Naive thymus-derived CD8-positive, alpha-beta T cell (primary cell): ENCODE results near the gene ALDH16A1. TPM values are rescaled to one million over a fixed set of nuclear protein-coding genes. Genes with fewer than 3 reads are reported as not detected.
"Not testable (repeated sequence)": the region's sequence is repeated elsewhere in the genome, so short reads cannot be mapped to it uniquely, and the experiment has no call there.

Experiments
- ATAC-seq, 2 donors: fragments of 150-1000 bp; cut with Tn5 transposase in 1 of 2; sonication (Bioruptor Pico), chemical (Tn5 transposase) in 1 of 2; 1 replicate in 1 of 2; 2 replicates in 1 of 2; pipeline ENCODE4 v1.10.0; 2021; ENCODE audit warnings: mild to moderate bottlenecking in 2 of 2, moderate library complexity in 2 of 2
- POLR2A ChIA-PET: fragments of 350-600 bp; sonication (Branson Sonifier 250); formaldehyde crosslinking; loops from one replicate; lab custom pipeline; 2021; ENCODE audit warnings: antibody characterized with exemption; lab: Charles Lee
- DNase-seq, 10 donors: peaks; one replicate each; pipeline versions ENCODE4 v3.0.0 to v3.0.0-alpha.2; 2020 to 2022
- H3K27ac Mint-ChIP-seq, 10 donors: one replicate each; pipeline ENCODE4 v1.8.0; 2020 to 2022; ENCODE audit warnings: mild to moderate bottlenecking in 10 of 10, mixed read lengths in 10 of 10, moderate library complexity in 4 of 10, inconsistent platforms in 1 of 10
- H3K27me3 Mint-ChIP-seq, 5 donors: one replicate each; pipeline ENCODE4 v1.8.0; 2021 to 2022; ENCODE audit warnings: mixed read lengths in 5 of 5
- H3K36me3 Mint-ChIP-seq, 3 donors: one replicate each; pipeline ENCODE4 v1.8.0; 2020 to 2022; ENCODE audit warnings: mixed read lengths in 3 of 3, mild to moderate bottlenecking in 2 of 3, inconsistent platforms in 1 of 3
- H3K4me1 Mint-ChIP-seq, 4 donors: one replicate each; pipeline ENCODE4 v1.8.0; 2021 to 2022; ENCODE audit warnings: mixed read lengths in 4 of 4
- H3K4me3 Mint-ChIP-seq, 10 donors: one replicate each; pipeline ENCODE4 v1.8.0; 2020 to 2022; ENCODE audit warnings: mild to moderate bottlenecking in 10 of 10, mixed read lengths in 10 of 10, moderate library complexity in 6 of 10, inconsistent platforms in 1 of 10
- H3K9me3 Mint-ChIP-seq, 9 donors: one replicate each; pipeline ENCODE4 v1.8.0; 2020 to 2022; ENCODE audit warnings: mixed read lengths in 9 of 9, mild to moderate bottlenecking in 3 of 9, inconsistent platforms in 1 of 9, moderate library complexity in 1 of 9
- polyA plus RNA-seq, 3 donors: library from polyadenylated mRNA; unstranded; fragments of 300-500 nt; fragmentation: Illumina TruSeq; gene quantifications; one replicate each; pipeline ENCODE4 v1.2.3, GENCODE V29; 2021
- total RNA-seq, 8 experiments: library from RNA in 2 of 8; stranded (reverse) in 2 of 8; gene quantifications; one replicate each; pipeline ENCODE4 v1.2.3 and lab custom pipeline; 2021 to 2026

Gene ALDH16A1
- total and polyA plus RNA-seq, 5 experiments from 2014 or later, result 28.3 to 44.4 (median 38.0) TPM

GRCh38 chr19:49468746-49469447, 15.9 kb downstream of the ALDH16A1 start:
- POLR2A ChIA-PET, result interaction anchor here (1.0 to 11.3 kb wide), 14 partner anchors 9 to 208 kb away, joined by 3 to 321 read pairs (median 8); partner anchors contain the start of genes ALDH16A1, PIH1D1, PRMT1 and RPL13A
- Mint-ChIP-seq H3K27ac (peak overlapping the region; percentile 98 to 100 (median 100)), H3K4me3 (peak overlapping the region; percentile 52 to 98 (median 84)), H3K36me3 (peaks cover 0 to 17% (median 3%) of the 10 kb centered on the region in 3 donors), H3K27me3 (no peaks in the 10 kb centered on the region), H3K4me1 (peaks cover 14 to 59% (median 48%) of the 10 kb centered on the region in 4 donors), H3K9me3 (no peaks in the 10 kb centered on the region)
- DNase-seq (peak; percentile 58 to 98 (median 92)), ATAC-seq (peak; percentile 74 to 83)

GRCh38 chr19:49469828-49470614, 17.0 kb downstream of the ALDH16A1 start:
- Mint-ChIP-seq H3K4me1 (peaks cover 16 to 61% (median 54%) of the 10 kb centered on the region in 4 donors), H3K4me3 (peak overlapping the region; percentile 39 to 76 (median 66)), H3K27ac (peak overlapping the region; percentile 93 to 100 (median 100)), H3K9me3 (no peaks in the 10 kb centered on the region), H3K27me3 (no peaks in the 10 kb centered on the region), H3K36me3 (peaks cover 0 to 15% (median 3%) of the 10 kb centered on the region in 3 donors)
- ATAC-seq, result peak; percentile 41 to 43
- DNase-seq, result peak; percentile 59 to 87 (median 79)
- POLR2A ChIA-PET, result interaction anchor here (0.6 to 11.3 kb wide), 24 partner anchors 9 to 246 kb away, joined by 3 to 321 read pairs (median 6); partner anchors contain the start of genes ALDH16A1, PIH1D1, PRMT1 and PRR12

- POLR2A ChIA-PET, result interaction anchor here (0.6 to 11.3 kb wide), 22 partner anchors 8 to 600 kb away, joined by 3 to 321 read pairs (median 6); partner anchors contain the start of genes ALDH16A1, PIH1D1, PRMT1 and PRR12
- H3K9me3 Mint-ChIP-seq, result no peaks in the 10 kb centered on the region
- peak in 1 of 2 donors; percentile 4 for ATAC-seq
- H3K27ac Mint-ChIP-seq, result peak overlapping the region; percentile 93 to 100 (median 100)
- DNase-seq, result peak in 1 of 10 donors; percentile 33
- H3K4me3 Mint-ChIP-seq, result peak overlapping the region; percentile 39 to 76 (median 66)
- no peaks in the 10 kb centered on the region for H3K27me3 Mint-ChIP-seq
- peaks cover 19 to 67% (median 57%) of the 10 kb centered on the region in 4 donors for H3K4me1 Mint-ChIP-seq
- peaks cover under 1 to 16% (median 3%) of the 10 kb centered on the region in 3 donors for H3K36me3 Mint-ChIP-seq
Measured at GRCh38 chr19:49470615-49470978, 17.6 kb downstream of the ALDH16A1 start.

- Mint-ChIP-seq H3K4me1 (peaks cover 29 to 78% (median 68%) of the 10 kb centered on the region in 4 donors), H3K27me3 (no peaks in the 10 kb centered on the region), H3K27ac (peak overlapping the region; percentile 92 to 100 (median 98)), H3K4me3 (peak overlapping the region; percentile 93 to 99 (median 96)), H3K9me3 (no peaks in the 10 kb centered on the region), H3K36me3 (peaks cover 10 to 33% (median 11%) of the 10 kb centered on the region in 3 donors)
- no peak for ATAC-seq
- POLR2A ChIA-PET, result interaction anchor here (0.6 to 11.3 kb wide), 13 partner anchors 12 to 139 kb away, joined by 3 to 321 read pairs (median 5); partner anchors contain the start of genes ALDH16A1, PIH1D1 and RPL13A
- no peak for DNase-seq
Measured at GRCh38 chr19:49472936-49473335, 19.9 kb downstream of the ALDH16A1 start.

GRCh38 chr19:49473501-49473867, 20.5 kb downstream of the ALDH16A1 start:
- not testable (repeated sequence) for H3K9me3 Mint-ChIP-seq, H3K27me3 Mint-ChIP-seq, DNase-seq, ATAC-seq
- Mint-ChIP-seq H3K4me3 (peak overlapping the region; percentile 93 to 99 (median 96)), H3K27ac (peak overlapping the region; percentile 92 to 100 (median 98)), H3K4me1 (peaks cover 29 to 74% (median 66%) of the 10 kb centered on the region in 4 donors), H3K36me3 (peaks cover 10 to 36% (median 11%) of the 10 kb centered on the region in 3 donors)
- POLR2A ChIA-PET, result interaction anchor here (0.6 to 11.3 kb wide), 19 partner anchors 13 to 206 kb away, joined by 3 to 321 read pairs (median 4); partner anchors contain the start of genes ALDH16A1, PIH1D1 and RPL13A

GRCh38 chr19:49473868-49474541, 21.0 kb downstream of the ALDH16A1 start, which contains the start of gene FLT3LG:
Gene FLT3LG, plus strand, starts transcription at chr19:49474215. Its CDS starts 425 bp downstream, at chr19:49474640.
- peaks cover 28 to 72% (median 65%) of the 10 kb centered on the region in 4 donors for H3K4me1 Mint-ChIP-seq
- H3K27ac Mint-ChIP-seq, result peak within 1 kb of the TSS; percentile 92 to 100 (median 98)
- peak within 1 kb of the TSS; percentile 93 to 99 (median 96) for H3K4me3 Mint-ChIP-seq
- no peaks in the 10 kb centered on the region for H3K9me3 Mint-ChIP-seq
- ATAC-seq (peak; percentile 46 to 62), DNase-seq (peak; percentile 87 to 98 (median 94))
- H3K36me3 Mint-ChIP-seq, result peaks cover 8 to 37% (median 10%) of the 10 kb centered on the region in 3 donors
- POLR2A ChIA-PET, result interaction anchor here (0.6 to 11.3 kb wide), 19 partner anchors 13 to 205 kb away, joined by 3 to 321 read pairs (median 4); partner anchors contain the start of genes ALDH16A1, PIH1D1 and RPL13A
- no peaks in the 10 kb centered on the region for H3K27me3 Mint-ChIP-seq

- peak overlapping the region; percentile 92 to 100 (median 98) for H3K27ac Mint-ChIP-seq
- POLR2A ChIA-PET, result interaction anchor here (1.0 to 11.3 kb wide), 8 partner anchors 13 to 338 kb away, joined by 3 to 321 read pairs (median 6); partner anchors contain the start of genes ALDH16A1, FUZ, PIH1D1 and RPL13A
- H3K9me3 Mint-ChIP-seq, result no peaks in the 10 kb centered on the region
- no peaks in the 10 kb centered on the region for H3K27me3 Mint-ChIP-seq
- H3K4me1 Mint-ChIP-seq, result peaks cover 28 to 72% (median 62%) of the 10 kb centered on the region in 4 donors
- DNase-seq, result no peak
- H3K36me3 Mint-ChIP-seq, result peaks cover 9 to 42% (median 10%) of the 10 kb centered on the region in 3 donors
- H3K4me3 Mint-ChIP-seq, result peak overlapping the region; percentile 93 to 99 (median 96)
- peak in 1 of 2 donors; percentile 6 for ATAC-seq
Measured at GRCh38 chr19:49474542-49474924, 21.5 kb downstream of the ALDH16A1 start.

- Mint-ChIP-seq H3K27me3 (no peaks in the 10 kb centered on the region), H3K27ac (peak overlapping the region; percentile 92 to 100 (median 98)), H3K4me3 (peak overlapping the region; percentile 93 to 99 (median 96)), H3K36me3 (peaks cover 10 to 49% (median 12%) of the 10 kb centered on the region in 3 donors), H3K4me1 (peaks cover 24 to 66% (median 60%) of the 10 kb centered on the region in 4 donors), H3K9me3 (no peaks in the 10 kb centered on the region)
- peak in 1 of 10 donors; percentile 42 for DNase-seq
- ATAC-seq, result peak in 1 of 2 donors; percentile 10
- POLR2A ChIA-PET, result interaction anchor here (0.5 to 5.2 kb wide), 17 partner anchors 12 to 942 kb away, joined by 3 to 60 read pairs (median 4); partner anchors contain the start of genes ALDH16A1, CD37, FUZ and NOSIP
Measured at GRCh38 chr19:49475191-49475917, 22.3 kb downstream of the ALDH16A1 start.

- ATAC-seq (peak; percentile 45 to 48), DNase-seq (peak in 9 of 10 donors; percentile 53 to 85 (median 69))
- Mint-ChIP-seq H3K27ac (peak overlapping the region; percentile 92 to 100 (median 98)), H3K4me1 (peaks cover 24 to 63% (median 58%) of the 10 kb centered on the region in 4 donors), H3K27me3 (no peaks in the 10 kb centered on the region), H3K9me3 (no peaks in the 10 kb centered on the region), H3K4me3 (peak overlapping the region; percentile 93 to 99 (median 96)), H3K36me3 (peaks cover 10 to 58% (median 16%) of the 10 kb centered on the region in 3 donors)
- POLR2A ChIA-PET, result interaction anchor here (0.5 to 5.2 kb wide), 16 partner anchors 11 to 337 kb away, joined by 3 to 60 read pairs (median 3); partner anchors contain the start of genes ALDH16A1, CD37, FUZ and NOSIP
Measured at GRCh38 chr19:49475995-49476880, 23.2 kb downstream of the ALDH16A1 start.
